Measurements from ENCODE around the gene TCF19.

DNA sequence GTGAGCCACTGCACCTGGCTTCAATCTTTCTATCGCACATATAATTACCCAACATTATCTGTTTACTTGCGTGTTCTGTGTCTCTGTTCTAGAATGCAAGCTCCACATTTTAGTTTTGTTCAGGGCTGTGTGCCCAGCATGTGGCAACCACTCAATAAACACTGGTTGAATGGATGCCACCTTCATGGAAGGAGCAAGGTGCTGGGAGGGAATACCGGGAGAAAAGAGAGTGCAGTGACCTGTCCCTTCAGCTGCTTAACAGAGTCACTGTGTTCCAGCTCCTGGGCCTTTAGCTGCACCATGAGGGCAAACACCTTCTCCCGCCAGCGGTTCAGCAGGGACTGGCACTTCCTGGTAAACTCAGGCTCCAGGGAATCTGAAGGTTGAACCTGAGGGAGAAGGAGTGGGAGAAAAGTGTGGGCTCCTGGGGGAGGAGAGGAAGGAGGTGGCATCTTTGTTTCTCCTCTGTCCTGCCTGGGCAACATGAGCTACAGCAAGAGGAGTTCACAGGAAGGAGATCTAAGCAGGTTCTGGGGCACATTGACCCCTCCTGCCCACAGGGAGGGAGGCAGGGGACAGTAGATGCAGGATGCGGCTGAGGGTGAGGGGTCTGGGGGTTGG is 8.5 kb upstream of the TCF19 start:
- TF ChIP-seq CTCF (IDR thresholded peaks at IDR 0.05): no peak
- TF ChIP-seq POLR2A (IDR thresholded peaks at IDR 0.05): no peak
